K562 (cell line): Measurements from ENCODE around the gene PHC3. TPM values are rescaled to one million over a fixed set of nuclear protein-coding genes. Genes with fewer than 3 reads are reported as not detected.

Source experiments
- ATAC-seq: fragments of 200-7000 bp; cut with Tn5 transposase; 3 replicates; pipeline ENCODE4 v1.9.1; 2020; ENCODE audit warnings: moderate library complexity
- BruUV-seq: library from RNA; stranded (reverse); fragments of 400-500 nt; replicated peaks from 2 replicates; lab custom pipeline; 2021; lab: Mats Ljungman, UMichigan
- CTCF ChIA-PET: fragments of 300-600 bp; formaldehyde crosslinking; extraction: SDS; loops from one replicate; lab custom pipeline; 2021; ENCODE audit warnings: low intra/inter-chr PET ratio; lab: Yijun Ruan, JAX
- POLR2A ChIA-PET: fragments of 300-600, 350-650 bp; sonication (Branson Sonifier 250); formaldehyde crosslinking; extraction: SDS; loops from one replicate; lab custom pipeline; 2021; ENCODE audit warnings: antibody characterized with exemption, inconsistent platforms; lab: Yijun Ruan, JAX
- DNase-seq, 4 experiments: peaks; one replicate each; pipeline versions ENCODE4 v3.0.0 to v3.0.0-alpha.2; 2011 to 2018; ENCODE audit warnings: low spot score in 3 of 4, mixed read lengths in 3 of 4; ENCODE audit errors: extremely low read depth in 1 of 4
- FAIRE-seq: peaks from 2 replicates; lab custom pipeline; 2011; peaks lifted over from hg19 to GRCh38; lab: Jason Lieb, UNC
- H2AFZ ChIP-seq: 2 replicates; pipeline ENCODE4 v1.6.0; 2011; ENCODE audit warnings: low read depth, low read length, control low read depth, inconsistent platforms
- H3K27ac ChIP-seq: fragments of 200-600 bp; 3 replicates; pipeline ENCODE4 v1.8.0; 2011; ENCODE audit warnings: low read depth, mild to moderate bottlenecking, control low read depth, inconsistent platforms, low read length, moderate library complexity, mixed read lengths; ENCODE audit errors: extremely low read depth
- H3K27me3 ChIP-seq, 2 experiments: fragments of 300-600 bp in 1 of 2; 2 replicates in 1 of 2; 3 replicates in 1 of 2; pipeline versions ENCODE4 v1.6.0 to v1.8.0; 2011; ENCODE audit warnings: inconsistent platforms in 2 of 2, low read length in 2 of 2, mild to moderate bottlenecking in 1 of 2, mixed read lengths in 1 of 2, moderate library complexity in 1 of 2; ENCODE audit not compliant: control insufficient read depth in 2 of 2, insufficient read depth in 2 of 2
- H3K36me3 ChIP-seq: fragments of 300-600 bp; 3 replicates; pipeline ENCODE4 v1.8.0; 2011; ENCODE audit warnings: mild to moderate bottlenecking, low read length, inconsistent platforms; ENCODE audit not compliant: control insufficient read depth, insufficient read depth
- H3K4me1 ChIP-seq, 2 experiments: fragments of 200-600 bp in 1 of 2; replicated peaks in 1 of 2; 2 replicates in 1 of 2; 3 replicates in 1 of 2; pipeline versions ENCODE4 v1.5.1 to v1.8.0; 2011; ENCODE audit warnings: inconsistent platforms in 2 of 2, low read length in 2 of 2, mild to moderate bottlenecking in 1 of 2, mixed read lengths in 1 of 2, moderate library complexity in 1 of 2; ENCODE audit not compliant: control insufficient read depth in 2 of 2, insufficient read depth in 2 of 2
- H3K4me2 ChIP-seq: 2 replicates; pipeline ENCODE4 v1.6.1; 2011; ENCODE audit warnings: low read length, control low read depth, inconsistent platforms, mixed read lengths; ENCODE audit not compliant: insufficient read depth
- H3K4me3 ChIP-seq: fragments of 200-600 bp; sonication (generic), shearing (Covaris generic); 2 replicates; pipeline ENCODE4 v1.5.1; 2016; ENCODE audit warnings: control low read depth, inconsistent platforms
- H3K79me2 ChIP-seq: fragments of 200-600 bp; 3 replicates; pipeline ENCODE4 v1.8.0; 2011; ENCODE audit warnings: low read length, inconsistent platforms; ENCODE audit not compliant: control insufficient read depth, insufficient read depth
- H3K9ac ChIP-seq, 2 experiments: 2 replicates each; pipeline versions ENCODE4 v1.6.0 to v1.6.1; 2011; ENCODE audit warnings: low read depth in 2 of 2, low read length in 2 of 2, control low read depth in 1 of 2, inconsistent platforms in 1 of 2, mild to moderate bottlenecking in 1 of 2, mixed read lengths in 1 of 2; ENCODE audit not compliant: insufficient read depth in 1 of 2
- H3K9me1 ChIP-seq: one replicate; pipeline ENCODE4 v1.6.0; 2011; ENCODE audit warnings: inconsistent platforms, mild to moderate bottlenecking, low read length, moderate library complexity; ENCODE audit not compliant: control insufficient read depth, insufficient read depth
- H3K9me3 ChIP-seq: replicated peaks from 2 replicates; pipeline ENCODE4 v1.5.1; 2011; ENCODE audit warnings: low read depth, low read length, inconsistent platforms; ENCODE audit not compliant: control insufficient read depth, insufficient read depth
- H4K20me1 ChIP-seq: replicated peaks from 2 replicates; pipeline ENCODE4 v1.6.1; 2011; ENCODE audit warnings: low read length, inconsistent platforms, mixed read lengths; ENCODE audit not compliant: control insufficient read depth, insufficient read depth
- CBFA2T2 ChIP-seq: fragments of 450-650 bp; conservative IDR thresholded peaks from 2 replicates; pipeline ENCODE4 v1.6.1; 2017; ENCODE audit warnings: mild to moderate bottlenecking
- CBX8 ChIP-seq: fragments of 200-600 bp; sonication (generic); IDR thresholded peaks from 2 replicates; pipeline ENCODE4 v1.6.1; 2012; ENCODE audit warnings: borderline replicate concordance, mixed run types, low read depth, mild to moderate bottlenecking, moderate library complexity, mixed read lengths, low read length, control low read depth, inconsistent platforms; ENCODE audit not compliant: poor library complexity, severe bottlenecking; ENCODE audit errors: extremely low read depth
- CSDE1 ChIP-seq, 2 experiments: fragments of 450-650 bp; IDR thresholded peaks; 2 replicates each; pipeline ENCODE4 v1.6.1; 2016; ENCODE audit warnings: mild to moderate bottlenecking in 1 of 2
- DPF2 ChIP-seq: fragments of 450-650 bp; IDR thresholded peaks from 2 replicates; pipeline ENCODE4 v1.6.1; 2016
- GATAD2B ChIP-seq: fragments of 450-650 bp; IDR thresholded peaks from 2 replicates; pipeline ENCODE4 v1.6.1; 2017; ENCODE audit warnings: mild to moderate bottlenecking, borderline replicate concordance
- HOXB6 ChIP-seq: fragments of 250-450 bp; sonication (Bioruptor Pico); IDR thresholded peaks from 2 replicates; pipeline ENCODE4 v1.5.1; 2022; ENCODE audit warnings: mild to moderate bottlenecking, borderline replicate concordance
- KDM1A ChIP-seq, 2 experiments: fragments of 450-650 bp; IDR thresholded peaks; 2 replicates each; pipeline ENCODE4 v1.6.1; 2016; ENCODE audit warnings: mild to moderate bottlenecking in 2 of 2
- KHSRP ChIP-seq: fragments of 450-650 bp; IDR thresholded peaks from 2 replicates; pipeline ENCODE4 v1.6.1; 2017
- RFX7 ChIP-seq: fragments of 250-450 bp; sonication (Bioruptor Pico); IDR thresholded peaks from 2 replicates; pipeline ENCODE4 v1.5.1; 2021; ENCODE audit warnings: mild to moderate bottlenecking
- SAFB ChIP-seq: fragments of 200-400 bp; formaldehyde crosslinking; IDR thresholded peaks from 2 replicates; pipeline ENCODE4 v1.6.1; 2017; ENCODE audit warnings: low read depth, low read length, borderline replicate concordance
- SETDB1 ChIP-seq: IDR thresholded peaks from one replicate; pipeline ENCODE4 v1.6.1; 2012; ENCODE audit warnings: low read length, control low read depth, inconsistent platforms
- ZBTB17 ChIP-seq: fragments of 450-650 bp; formaldehyde crosslinking; IDR thresholded peaks from 2 replicates; pipeline ENCODE4 v1.4.0; 2020; ENCODE audit warnings: mild to moderate bottlenecking
- ZNF551 ChIP-seq: fragments of 250-450 bp; sonication (Bioruptor Pico); IDR thresholded peaks from 2 replicates; pipeline ENCODE4 v1.5.0; 2021; ENCODE audit warnings: mild to moderate bottlenecking, moderate library complexity
- WGBS: fragments of 100-300 bp; shearing (Covaris generic); methylation state at CpG from one replicate; pipeline ENCODE4 v1.1.6; 2016; ENCODE audit warnings: low coverage, mixed read lengths; ENCODE audit not compliant: insufficient coverage; ENCODE audit errors: missing lambda C conversion rate; 5-methylcytosine and 5-hydroxymethylcytosine counted together
- in situ Hi-C: fragments of 300-500 bp; cut with MboI; formaldehyde crosslinking; loops from 4 replicates; pipeline ENCODE4 v1.15.0; 2018; ENCODE audit warnings: inconsistent platforms, mixed read lengths
- intact Hi-C: fragments of 100-400 bp; cut with micrococcal nuclease; formaldehyde crosslinking; loops from 2 replicates; pipeline ENCODE4 v1.14.2; 2022
- polyA plus RNA-seq, 8 experiments: library from polyadenylated mRNA; depleted of rRNA in 4 of 8; stranded (reverse) in 5 of 8; unstranded in 3 of 8; fragments of >200 nt; fragmentation: Nextera tagmentation in 2 of 8; fragmentation: Illumina TruSeq in 1 of 8; extraction: Ambion mirVana in 2 of 8; extraction: Trizol in 1 of 8; gene quantifications; 2 replicates each; pipeline versions ENCODE4 v1.2.1 to v1.2.3, GENCODE V29; 2011 to 2014; ENCODE audit warnings: inconsistent platforms in 1 of 8, missing spikeins in 1 of 8
- total RNA-seq, 7 experiments: library from RNA; depleted of rRNA in 6 of 7; stranded (reverse); fragments of >200 nt in 6 of 7; fragmentation: Illumina TruSeq in 2 of 7; extraction: Trizol in 2 of 7; gene quantifications; 2 replicates each; pipeline versions ENCODE4 v1.2.1 to v1.2.3, GENCODE V29; 2011 to 2021; ENCODE audit warnings: low replicate concordance in 1 of 7
- TF ChIP-seq, protein P1 (sequence below): fragments of 250-450 bp; sonication (Bioruptor Pico); IDR thresholded peaks from 2 replicates; pipeline ENCODE4 v1.4.0; 2020; ENCODE audit warnings: mild to moderate bottlenecking, moderate library complexity, borderline replicate concordance
- TF ChIP-seq, protein P2 (sequence below), 2 experiments: IDR thresholded peaks; 2 replicates each; pipeline ENCODE4 v1.6.1; 2011; ENCODE audit warnings: borderline replicate concordance in 1 of 2, control low read depth in 1 of 2, low read depth in 1 of 2, low read length in 1 of 2, mild to moderate bottlenecking in 1 of 2, mixed read lengths in 1 of 2, moderate library complexity in 1 of 2; ENCODE audit not compliant: insufficient read depth in 1 of 2, insufficient read length in 1 of 2, poor library complexity in 1 of 2, severe bottlenecking in 1 of 2; ENCODE audit errors: extremely low read depth in 1 of 2
- TF ChIP-seq, protein P3 (sequence below): fragments of 450-650 bp; conservative IDR thresholded peaks from 2 replicates; pipeline ENCODE4 v1.6.1; 2016; ENCODE audit warnings: missing genetic modification characterization, low read depth, mild to moderate bottlenecking, missing compliant biosample characterization, moderate library complexity

The PHC3 gene
- total and polyA plus RNA-seq, 9 of the 15 experiments (the other 6 are each of a cell fraction or from before 2014, with no cell fraction given), result 3.1 to 21.6 (median 10.5) TPM

GRCh38 chr3:170047133-170047404 lies 134.5 kb downstream of the PHC3 start (continued):
- TF ChIP-seq, protein P1, sequence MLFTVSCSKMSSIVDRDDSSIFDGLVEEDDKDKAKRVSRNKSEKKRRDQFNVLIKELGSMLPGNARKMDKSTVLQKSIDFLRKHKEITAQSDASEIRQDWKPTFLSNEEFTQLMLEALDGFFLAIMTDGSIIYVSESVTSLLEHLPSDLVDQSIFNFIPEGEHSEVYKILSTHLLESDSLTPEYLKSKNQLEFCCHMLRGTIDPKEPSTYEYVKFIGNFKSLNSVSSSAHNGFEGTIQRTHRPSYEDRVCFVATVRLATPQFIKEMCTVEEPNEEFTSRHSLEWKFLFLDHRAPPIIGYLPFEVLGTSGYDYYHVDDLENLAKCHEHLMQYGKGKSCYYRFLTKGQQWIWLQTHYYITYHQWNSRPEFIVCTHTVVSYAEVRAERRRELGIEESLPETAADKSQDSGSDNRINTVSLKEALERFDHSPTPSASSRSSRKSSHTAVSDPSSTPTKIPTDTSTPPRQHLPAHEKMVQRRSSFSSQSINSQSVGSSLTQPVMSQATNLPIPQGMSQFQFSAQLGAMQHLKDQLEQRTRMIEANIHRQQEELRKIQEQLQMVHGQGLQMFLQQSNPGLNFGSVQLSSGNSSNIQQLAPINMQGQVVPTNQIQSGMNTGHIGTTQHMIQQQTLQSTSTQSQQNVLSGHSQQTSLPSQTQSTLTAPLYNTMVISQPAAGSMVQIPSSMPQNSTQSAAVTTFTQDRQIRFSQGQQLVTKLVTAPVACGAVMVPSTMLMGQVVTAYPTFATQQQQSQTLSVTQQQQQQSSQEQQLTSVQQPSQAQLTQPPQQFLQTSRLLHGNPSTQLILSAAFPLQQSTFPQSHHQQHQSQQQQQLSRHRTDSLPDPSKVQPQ (CRISPR knock-in tag), result no peak
- no peak for TF ChIP-seq HOXB6
- no peak for TF ChIP-seq SETDB1
- TF ChIP-seq DPF2, result no peak

DNA sequence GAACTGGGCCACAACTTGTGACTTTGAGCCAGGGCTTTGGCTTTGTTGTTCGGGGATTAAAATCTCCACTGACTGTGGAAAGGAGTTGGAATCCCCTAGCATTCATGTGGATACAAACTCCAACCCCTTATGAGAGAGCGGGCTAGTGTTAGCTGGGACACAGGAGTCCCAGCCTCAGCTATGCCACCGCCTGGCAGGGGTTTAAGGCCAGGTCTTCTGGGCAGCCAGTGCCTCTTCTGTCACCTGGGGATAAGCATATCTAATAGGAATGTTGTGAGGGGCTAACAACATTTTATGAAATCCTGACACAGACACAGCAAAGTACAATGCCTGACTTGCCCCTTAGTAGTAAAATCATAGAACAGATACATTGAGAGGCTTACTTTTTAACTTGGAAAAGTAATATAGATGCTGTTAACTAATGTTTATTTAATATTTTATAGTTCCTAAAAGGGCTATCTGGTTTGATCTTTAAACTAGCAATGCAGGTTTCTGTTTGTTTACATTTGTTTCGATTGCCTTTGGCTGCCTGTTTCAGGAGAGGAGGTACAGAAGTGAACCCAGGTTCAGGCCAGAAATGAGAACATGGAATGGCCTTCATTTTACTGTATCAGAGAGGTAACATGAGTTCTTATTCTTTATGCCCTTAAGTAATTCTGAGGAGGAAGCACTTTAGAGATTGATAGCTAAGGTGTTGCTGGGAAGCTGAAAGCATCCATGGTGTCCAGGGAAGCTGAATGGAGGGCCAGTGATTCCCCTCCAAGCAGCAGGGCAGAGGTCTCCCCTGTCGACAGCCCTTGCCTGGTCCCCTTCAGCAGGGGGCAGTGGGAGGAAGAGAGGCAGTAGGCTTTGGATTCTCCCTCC lies 135.0 kb downstream of the PHC3 start:
- no peaks in the 10 kb centered on the region for H3K9me1 ChIP-seq
- H4K20me1 ChIP-seq, result no peaks in the 10 kb centered on the region
- ChIA-PET CTCF (no interaction called here), POLR2A (interaction anchor here (0.6 to 0.9 kb wide), 2 partner anchors 12 to 173 kb away, joined by 4 read pairs; no protein-coding TSS in a partner anchor)
- TF ChIP-seq, protein P2, sequence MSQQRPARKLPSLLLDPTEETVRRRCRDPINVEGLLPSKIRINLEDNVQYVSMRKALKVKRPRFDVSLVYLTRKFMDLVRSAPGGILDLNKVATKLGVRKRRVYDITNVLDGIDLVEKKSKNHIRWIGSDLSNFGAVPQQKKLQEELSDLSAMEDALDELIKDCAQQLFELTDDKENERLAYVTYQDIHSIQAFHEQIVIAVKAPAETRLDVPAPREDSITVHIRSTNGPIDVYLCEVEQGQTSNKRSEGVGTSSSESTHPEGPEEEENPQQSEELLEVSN (IDR thresholded peaks at IDR 0.05; ENCODE audit: borderline replicate concordance in 1 of 2, extremely low read depth in 1 of 2, insufficient read depth in 1 of 2, insufficient read length in 1 of 2, low read depth in 1 of 2, low read length in 1 of 2, poor library complexity in 1 of 2, severe bottlenecking in 1 of 2), result no peak
- TF ChIP-seq, protein P3, sequence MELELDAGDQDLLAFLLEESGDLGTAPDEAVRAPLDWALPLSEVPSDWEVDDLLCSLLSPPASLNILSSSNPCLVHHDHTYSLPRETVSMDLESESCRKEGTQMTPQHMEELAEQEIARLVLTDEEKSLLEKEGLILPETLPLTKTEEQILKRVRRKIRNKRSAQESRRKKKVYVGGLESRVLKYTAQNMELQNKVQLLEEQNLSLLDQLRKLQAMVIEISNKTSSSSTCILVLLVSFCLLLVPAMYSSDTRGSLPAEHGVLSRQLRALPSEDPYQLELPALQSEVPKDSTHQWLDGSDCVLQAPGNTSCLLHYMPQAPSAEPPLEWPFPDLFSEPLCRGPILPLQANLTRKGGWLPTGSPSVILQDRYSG (tag), result no peak
- no peak for TF ChIP-seq SAFB
- TF ChIP-seq ZBTB17 (CRISPR knock-in tag), result no peak
- TF ChIP-seq RFX7, result no peak
- no peak for TF ChIP-seq KDM1A (IDR thresholded peaks at IDR 0.05)
- no peak for TF ChIP-seq KHSRP
- TF ChIP-seq GATAD2B, result no peak
- TF ChIP-seq CBX8, result no peak
- TF ChIP-seq CSDE1 (IDR thresholded peaks at IDR 0.05), result no peak
- TF ChIP-seq ZNF551 (CRISPR knock-in tag), result no peak
- TF ChIP-seq CBFA2T2, result no peak
- TF ChIP-seq SETDB1, result no peak
- no peaks in the 10 kb centered on the region for H3K9me3 ChIP-seq
- no peak overlapping the region for H3K27ac ChIP-seq
- 30% methylated on average over 5 of the region's 5 CpGs for WGBS
- no TSS peak for BruUV-seq
- peaks cover 0 to 2% of the 10 kb centered on the region in 2 experiments; a peak in 1 of 5 replicates for H3K4me1 ChIP-seq
- no peak overlapping the region for H3K4me3 ChIP-seq
- intact Hi-C loops (no loop called here), in situ Hi-C loops (no loop called here)
- ATAC-seq (peak; percentile 22; the same call in 1 of the 3 replicates), FAIRE-seq (no peak), DNase-seq (no peak)
- no peak overlapping the region for H2AFZ ChIP-seq
- no peaks in the 10 kb centered on the region for H3K27me3 ChIP-seq
- peak overlapping the region in 1 of 2 experiments; percentile 76; a peak in 2 of 4 replicates for H3K9ac ChIP-seq
- H3K4me2 ChIP-seq, result no peak overlapping the region
- H3K36me3 ChIP-seq, result no peaks in the 10 kb centered on the region
- H3K79me2 ChIP-seq, result no peaks in the 10 kb centered on the region
